ENCODE results near the gene CWH43. TPM values are rescaled to one million over a fixed set of nuclear protein-coding genes. Genes with fewer than 3 reads are reported as not detected.
"Not testable (repeated sequence)": the region's sequence is repeated elsewhere in the genome, so short reads cannot be mapped to it uniquely, and the experiment has no call there.

Gene CWH43
- polyA plus RNA-seq, 3 donors: 0.43 TPM; not detected in 2

DNA sequence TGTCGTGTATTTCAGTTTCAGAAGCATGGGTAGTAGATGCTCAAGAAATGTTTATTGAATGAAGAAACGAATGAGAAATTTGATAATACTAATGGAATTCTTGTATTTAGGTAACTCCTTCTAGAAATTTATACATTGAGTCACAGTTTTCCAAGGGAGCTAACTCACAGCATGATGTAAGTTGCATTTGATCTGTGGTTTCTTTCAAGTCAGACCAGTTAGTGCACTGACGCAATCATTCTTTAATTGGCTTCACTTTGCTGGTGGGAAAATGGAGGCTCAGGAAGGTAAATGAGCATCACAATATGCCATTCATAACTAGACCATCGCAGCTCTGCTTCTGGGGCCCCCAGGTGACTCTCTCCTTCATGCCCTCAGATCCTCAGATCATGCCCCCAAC, 17.3 kb upstream of the CWH43 start:
- no peak overlapping the region for H3K27ac ChIP-seq (ENCODE audit: low read depth, low read length)
- WGBS, 3 donors: 79 to 85% (median 80%) methylated on average over 4 of the region's 4 CpGs

GRCh38 chr4:48970471-48970921, 15.6 kb upstream of the CWH43 start:
- WGBS, 3 donors: 80 to 85% (median 82%) methylated on average over 3 of the region's 3 CpGs
- H3K27ac ChIP-seq (ENCODE audit: low read depth, low read length): no peak overlapping the region

GRCh38 chr4:48974979-48975640, 11.0 kb upstream of the CWH43 start:
- H3K27ac ChIP-seq (ENCODE audit: low read depth, low read length): no peak overlapping the region
- 37 to 63% (median 63%) methylated on average over 2 of the region's 2 CpGs for WGBS, 3 donors

GRCh38 chr4:48976041-48976440, 10.0 kb upstream of the CWH43 start:
- 72 to 76% (median 74%) methylated on average over 4 of the region's 4 CpGs for WGBS, 3 donors
- no peak overlapping the region for H3K27ac ChIP-seq (ENCODE audit: low read depth, low read length)

GRCh38 chr4:48979914-48980579, 6.0 kb upstream of the CWH43 start:
- H3K27ac ChIP-seq (ENCODE audit: low read depth, low read length): no peak overlapping the region
- WGBS, 3 donors: 71 to 89% (median 79%) methylated on average over 6 of the region's 6 CpGs

DNA sequence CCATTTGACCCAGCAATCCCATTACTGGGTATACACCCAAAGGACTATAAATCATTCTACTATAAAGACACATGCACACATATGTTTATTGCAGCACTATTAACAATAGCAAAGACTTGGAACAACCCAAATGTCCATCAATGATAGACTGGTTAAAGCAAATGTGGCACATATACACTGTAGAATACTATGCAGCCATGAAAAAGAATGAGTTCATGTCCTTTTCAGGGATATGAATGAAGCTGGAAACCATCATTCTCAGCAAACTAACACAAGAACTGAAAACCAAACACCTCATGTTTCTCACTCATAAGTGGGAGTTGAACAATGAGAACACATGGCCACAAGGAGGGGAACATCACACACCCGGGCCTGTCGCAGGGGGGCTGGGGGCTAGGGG, 2.1 kb upstream of the CWH43 start:
- 85 to 91% (median 90%) methylated on average over 2 of the region's 2 CpGs for WGBS, 3 donors
- H3K27ac ChIP-seq (ENCODE audit: low read depth, low read length): not testable (repeated sequence)

- no peak overlapping the region for H3K27ac ChIP-seq (ENCODE audit: low read depth, low read length)
- 13 to 18% (median 13%) methylated on average over 18 of the region's 18 CpGs for WGBS, 3 donors
Observed at GRCh38 chr4:48985602-48985975, 486 bp upstream of the CWH43 start.

DNA sequence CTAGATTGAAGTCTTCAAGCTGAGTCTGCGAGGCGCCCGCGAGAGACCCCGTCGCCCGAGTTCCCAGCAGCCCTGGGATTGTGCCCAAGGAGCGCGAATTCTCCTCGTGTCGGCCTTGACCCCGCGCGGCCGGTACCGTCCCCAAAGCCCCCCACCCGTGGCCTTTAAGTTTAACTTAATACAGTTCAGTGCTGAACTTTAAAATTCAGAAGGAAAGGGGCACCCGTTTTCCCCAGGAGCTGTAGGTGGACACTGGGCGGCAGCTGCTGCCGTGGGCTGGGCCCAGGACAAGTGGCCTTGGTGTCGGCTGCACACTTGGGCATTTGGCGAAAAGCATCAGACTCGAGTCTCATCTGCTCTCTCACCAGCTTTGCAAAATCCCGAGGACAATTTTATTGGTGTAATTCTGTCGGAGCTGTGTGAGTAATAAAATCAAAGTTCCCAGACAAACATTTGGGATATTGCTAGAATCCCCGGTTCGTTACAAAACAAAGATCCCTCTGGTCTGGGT, 634 bp downstream of the CWH43 start:
- 32 to 43% (median 39%) methylated on average over 27 of the region's 27 CpGs for WGBS, 3 donors
- H3K27ac ChIP-seq (ENCODE audit: low read depth, low read length): no peak overlapping the region

DNA sequence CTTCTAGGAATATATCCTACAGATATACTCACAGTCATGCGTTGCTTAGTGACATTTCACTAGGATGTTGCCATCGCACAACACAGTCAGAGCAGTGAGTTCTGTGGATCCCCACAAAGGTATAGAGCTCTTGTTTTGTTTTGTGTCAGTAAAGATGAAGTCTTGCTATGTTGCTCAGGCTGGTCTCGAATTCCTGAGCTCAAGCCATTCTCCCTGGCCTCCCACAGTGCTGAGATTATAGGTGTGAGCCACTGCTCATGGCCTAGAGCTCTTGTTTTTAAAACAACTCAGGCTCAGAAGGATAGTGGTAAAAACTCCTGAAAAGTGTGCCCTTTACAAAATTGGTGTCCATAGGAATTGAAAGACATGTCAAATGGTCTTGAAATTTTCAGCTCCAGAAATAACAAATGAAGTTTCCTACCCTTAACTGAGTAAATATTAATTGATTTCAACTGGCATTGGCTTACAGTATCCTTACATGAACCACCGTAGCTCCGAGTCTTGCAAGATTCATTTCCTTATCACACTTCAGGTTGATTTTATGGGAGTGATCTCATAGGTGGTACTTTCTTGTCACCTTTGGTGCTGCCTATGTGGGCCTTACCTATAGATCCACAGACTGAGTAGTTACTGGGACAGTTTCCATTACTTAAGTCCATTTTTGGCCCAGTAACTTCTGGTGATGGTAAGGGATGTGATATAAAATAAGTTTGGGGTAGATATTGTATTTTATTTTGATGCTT, 3.6 kb downstream of the CWH43 start:
- no peak overlapping the region for H3K27ac ChIP-seq (ENCODE audit: low read depth, low read length)
- 66 to 80% (median 72%) methylated on average over 5 of the region's 5 CpGs for WGBS, 3 donors

GRCh38 chr4:48991357-48991756, 5.3 kb downstream of the CWH43 start:
- no peak overlapping the region for H3K27ac ChIP-seq (ENCODE audit: low read depth, low read length)
- WGBS, 3 donors: 83 to 90% (median 87%) methylated on average over 3 of the region's 3 CpGs

DNA sequence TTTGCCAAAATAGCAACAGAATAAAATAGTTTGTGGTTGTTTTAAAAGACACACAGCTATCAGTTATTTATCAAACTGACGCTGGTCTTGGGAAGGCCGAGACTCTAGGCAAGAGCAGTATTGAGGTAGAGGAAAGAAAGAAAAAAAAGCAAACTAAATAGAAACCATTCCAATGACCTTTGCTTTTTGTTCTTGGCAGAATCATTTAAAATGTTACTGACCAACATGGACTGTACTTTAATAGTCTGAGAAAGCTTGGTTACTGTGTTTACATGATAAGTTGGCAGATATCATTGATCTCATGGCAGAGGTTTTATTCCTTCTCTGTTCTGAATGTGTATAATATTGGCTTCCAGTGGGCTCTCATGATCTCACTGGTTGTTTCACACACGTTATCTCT, 11.9 kb downstream of the CWH43 start:
- no peak overlapping the region for H3K27ac ChIP-seq (ENCODE audit: low read depth, low read length)
- WGBS, 3 donors: 59 to 83% (median 77%) methylated on average over 3 of the region's 3 CpGs

GRCh38 chr4:48998440-48998839, 12.4 kb downstream of the CWH43 start:
- H3K27ac ChIP-seq (ENCODE audit: low read depth, low read length): no peak overlapping the region
- 76 to 86% (median 79%) methylated on average over 6 of the region's 6 CpGs for WGBS, 3 donors

DNA sequence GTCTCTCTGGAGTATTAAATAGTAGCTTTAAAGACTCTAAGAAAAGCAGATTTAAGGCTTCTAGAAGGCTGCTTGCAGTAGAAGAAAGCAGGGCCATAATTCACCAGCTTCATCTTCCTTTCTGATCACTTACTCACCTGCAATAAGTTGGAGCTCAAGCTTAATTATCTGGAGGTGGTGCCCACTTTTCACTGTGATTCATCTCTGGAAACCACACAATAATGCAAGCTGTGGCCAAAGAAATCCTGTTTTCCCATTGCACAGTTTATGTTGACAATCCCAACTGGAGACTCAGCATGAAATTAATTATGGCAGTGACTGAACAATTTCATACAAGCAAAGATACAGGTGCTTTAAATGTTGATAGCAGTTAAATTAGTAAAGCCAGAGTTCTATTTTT, 14.7 kb downstream of the CWH43 start:
- H3K27ac ChIP-seq (ENCODE audit: low read depth, low read length): no peak overlapping the region

DNA sequence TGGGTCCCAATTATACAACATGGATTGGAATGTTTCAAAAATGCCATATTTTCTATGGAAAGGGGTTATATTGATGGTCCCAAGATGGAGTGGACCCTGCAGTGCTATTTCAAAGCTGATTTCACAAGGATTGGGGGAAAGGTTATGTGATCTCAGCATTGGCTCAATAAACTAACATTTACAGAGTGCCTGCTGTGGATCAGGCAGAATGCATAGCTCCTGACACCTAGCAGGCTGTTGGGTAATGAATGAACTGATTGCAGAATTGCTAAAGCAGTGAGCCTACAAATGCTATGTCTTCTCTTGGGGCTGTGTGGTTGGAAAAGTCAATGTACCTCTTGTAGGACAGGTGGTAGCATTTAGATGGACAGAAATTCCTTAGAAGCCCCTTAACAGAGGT, 16.9 kb downstream of the CWH43 start:
- no peak overlapping the region for H3K27ac ChIP-seq (ENCODE audit: low read depth, low read length)

DNA sequence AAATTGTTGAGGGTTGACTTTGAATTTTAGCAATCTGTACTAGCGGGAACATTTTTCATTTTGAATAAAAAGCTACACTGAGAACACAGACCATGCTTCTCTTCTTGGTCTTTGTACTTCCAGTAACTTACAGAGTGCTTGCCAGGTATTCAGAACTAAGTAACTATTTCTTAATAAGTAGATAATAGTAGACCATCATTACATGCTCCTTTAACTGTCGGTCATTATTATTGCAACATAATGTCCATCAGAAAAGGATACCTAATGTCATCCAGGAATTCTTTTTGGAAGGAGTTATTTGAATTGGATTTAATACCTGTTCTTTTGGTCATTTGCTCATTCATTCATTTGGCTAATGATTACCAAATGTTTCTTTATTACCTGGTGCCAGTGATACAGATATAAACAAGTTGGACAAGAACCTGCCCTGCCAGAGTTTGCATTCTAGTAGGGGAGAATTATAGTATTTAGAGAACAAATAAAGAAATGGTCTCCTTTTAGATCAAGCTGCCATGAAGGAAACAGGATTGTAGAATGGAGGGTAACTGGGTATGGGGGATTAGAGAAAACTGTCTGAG, 32.7 kb downstream of the CWH43 start:
- WGBS, 3 donors: 82 to 93% (median 87%) methylated on average over 2 of the region's 2 CpGs
- no peak overlapping the region for H3K27ac ChIP-seq (ENCODE audit: low read depth, low read length)

DNA sequence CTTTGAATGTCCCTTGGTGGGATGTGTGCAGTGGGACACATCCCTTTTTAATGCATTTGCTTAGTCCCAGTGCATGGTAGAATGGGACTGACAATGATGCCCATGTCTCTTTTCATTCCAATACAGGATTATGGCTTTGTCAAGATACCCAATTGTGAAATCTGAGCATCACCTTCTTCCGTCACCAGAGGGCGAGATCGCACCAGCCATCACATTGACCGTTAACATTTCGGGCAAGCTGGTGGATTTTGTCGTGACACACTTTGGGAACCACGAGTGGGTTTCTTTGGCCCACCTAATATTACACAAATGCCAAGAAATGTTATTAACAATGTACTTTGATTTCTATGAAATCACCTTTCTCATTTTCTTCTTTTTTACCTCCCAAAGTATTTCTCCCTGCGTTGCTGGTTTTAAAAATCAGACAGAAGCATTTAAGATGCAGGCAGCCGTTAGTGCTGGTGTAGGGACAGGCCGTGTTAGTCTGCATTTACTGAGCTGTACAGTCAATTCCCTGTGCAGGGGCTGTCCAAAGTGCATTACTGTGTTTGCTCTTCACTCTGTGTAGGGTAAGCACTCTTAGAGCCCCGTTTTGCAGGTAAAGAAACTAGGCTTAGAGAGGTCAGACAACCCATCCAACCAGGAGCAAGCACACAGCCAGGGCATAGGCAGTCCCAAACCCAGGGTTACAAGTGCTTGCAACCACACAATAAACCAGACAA, 46.5 kb downstream of the CWH43 start:
- 24 to 37% (median 35%) methylated on average over 11 of the region's 11 CpGs for WGBS, 3 donors

GRCh38 chr4:49036528-49036927, 50.5 kb downstream of the CWH43 start:
- WGBS, 3 donors: 31 to 40% (median 37%) methylated on average over 3 of the region's 3 CpGs
- no peak overlapping the region for H3K27ac ChIP-seq (ENCODE audit: low read depth, low read length)

More for the DNA sequence above, 46.5 kb downstream of the CWH43 start:
- no peak overlapping the region for H3K27ac ChIP-seq (ENCODE audit: low read depth, low read length)

- no peak overlapping the region for H3K27ac ChIP-seq (ENCODE audit: low read depth, low read length)
- WGBS, 3 donors: 47 to 62% (median 54%) methylated on average over 3 of the region's 3 CpGs
Observed at GRCh38 chr4:49044270-49044669, 58.2 kb downstream of the CWH43 start.

GRCh38 chr4:49058306-49058705, 72.2 kb downstream of the CWH43 start:
- no peak overlapping the region for H3K27ac ChIP-seq (ENCODE audit: low read depth, low read length)
